Measurements from ENCODE around the gene SRGAP1. TPM values are rescaled to one million over a fixed set of nuclear protein-coding genes. Genes with fewer than 3 reads are reported as not detected.

SRGAP1 gene
- total RNA-seq, 1 experiment from 2014 or later, result 26.8 TPM

DNA sequence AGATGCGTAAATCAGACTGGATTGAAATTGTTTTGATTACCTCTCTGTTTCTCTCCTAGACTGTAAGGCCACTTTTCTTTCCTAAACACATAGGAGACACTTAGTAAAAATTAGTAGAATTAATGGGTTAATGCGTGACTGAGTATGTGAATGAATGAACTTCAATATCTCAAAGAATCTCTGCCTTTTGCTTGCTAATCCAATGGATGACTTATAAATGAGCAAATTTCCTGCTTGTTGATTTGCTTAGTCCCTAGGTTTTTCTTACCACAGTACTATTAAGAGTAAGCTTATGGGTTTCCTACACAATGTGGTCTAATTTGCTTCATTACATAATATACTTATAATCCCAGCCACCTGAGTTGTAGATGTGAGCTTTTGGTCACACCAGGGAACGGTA lies 164.1 kb downstream of the SRGAP1 start:
- in situ Hi-C loops (cut with HindIII; ENCODE audit: low pct_unique_long_range_greater_than_20kb, low sequenced_read_pairs) (no loop called here), intact Hi-C loops (cut with micrococcal nuclease; ENCODE audit: unreplicated experiment) (no loop called here)
- DNase-seq (ENCODE audit: low read depth, low spot score), result no peak
- ChIA-PET CTCF (no interaction called here), POLR2A (no interaction called here)
- TF ChIP-seq CTCF (IDR thresholded peaks at IDR 0.05), result no peak
- TF ChIP-seq SIN3A (IDR thresholded peaks at IDR 0.05; ENCODE audit: borderline replicate concordance, insufficient read depth, low read depth, low read length), result no peak
- no peak for ATAC-seq
- Histone ChIP-seq H3K27me3 (ENCODE audit: control insufficient read depth, insufficient read depth, low read length) (no peaks in the 10 kb centered on the region), H3K9me3 (ENCODE audit: control insufficient read depth, insufficient read depth, low read depth, low read length) (peaks cover 11% of the 10 kb centered on the region; the same call in 1 of the 2 replicates), H3K4me1 (ENCODE audit: control insufficient read depth, insufficient read depth, low read length) (peaks cover 6% of the 10 kb centered on the region; the same call in 1 of the 2 replicates), H3K4me3 (ENCODE audit: low read depth in 2 of 2, low read length in 2 of 2) (no peak overlapping the region), H3K36me3 (ENCODE audit: control insufficient read depth, insufficient read depth, low read length) (no peaks in the 10 kb centered on the region), H3K27ac (ENCODE audit: low read length) (no peak overlapping the region)
- no TSS peak for BruUV-seq (replicated peaks)

- DNase-seq (ENCODE audit: low read depth, low spot score), result no peak
- ChIA-PET CTCF (no interaction called here), POLR2A (no interaction called here)
- peaks cover 6% of the 10 kb centered on the region; the same call in 1 of the 2 replicates for H3K4me1 ChIP-seq (ENCODE audit: control insufficient read depth, insufficient read depth, low read length)
- no peaks in the 10 kb centered on the region for H3K27me3 ChIP-seq (ENCODE audit: control insufficient read depth, insufficient read depth, low read length)
- TF ChIP-seq CTCF (IDR thresholded peaks at IDR 0.05), result no peak
- intact Hi-C loops (cut with micrococcal nuclease; ENCODE audit: unreplicated experiment) (no loop called here), in situ Hi-C loops (cut with HindIII; ENCODE audit: low pct_unique_long_range_greater_than_20kb, low sequenced_read_pairs) (no loop called here)
- peaks cover 11% of the 10 kb centered on the region; the same call in 1 of the 2 replicates for H3K9me3 ChIP-seq (ENCODE audit: control insufficient read depth, insufficient read depth, low read depth, low read length)
- H3K36me3 ChIP-seq (ENCODE audit: control insufficient read depth, insufficient read depth, low read length), result no peaks in the 10 kb centered on the region
- no peak overlapping the region for H3K4me3 ChIP-seq (ENCODE audit: low read depth in 2 of 2, low read length in 2 of 2)
- no peak for ATAC-seq
- BruUV-seq (replicated peaks), result no TSS peak
- peak overlapping the region; percentile 52; the same call in 1 of the 2 replicates for H3K27ac ChIP-seq (ENCODE audit: low read length)
These were observed 165.0 kb downstream of the SRGAP1 start for GRCh38 chr12:64009321-64010068.

- Histone ChIP-seq H3K4me1 (ENCODE audit: control insufficient read depth, insufficient read depth, low read length) (peaks cover 6% of the 10 kb centered on the region; the same call in 1 of the 2 replicates), H3K27ac (ENCODE audit: low read length) (peak overlapping the region; percentile 52), H3K4me3 (ENCODE audit: low read depth in 2 of 2, low read length in 2 of 2) (no peak overlapping the region), H3K9me3 (ENCODE audit: control insufficient read depth, insufficient read depth, low read depth, low read length) (peaks cover 11% of the 10 kb centered on the region; the same call in 1 of the 2 replicates), H3K36me3 (ENCODE audit: control insufficient read depth, insufficient read depth, low read length) (no peaks in the 10 kb centered on the region), H3K27me3 (ENCODE audit: control insufficient read depth, insufficient read depth, low read length) (no peaks in the 10 kb centered on the region)
- ATAC-seq (no peak; the same call in 1 of the 2 replicates), DNase-seq (ENCODE audit: low read depth, low spot score) (peak; percentile 30)
- intact Hi-C loops (cut with micrococcal nuclease; ENCODE audit: unreplicated experiment), result no loop called here
- POLR2A ChIA-PET, result no interaction called here
- no peak for TF ChIP-seq TCF7L2 (IDR thresholded peaks at IDR 0.05; ENCODE audit: low read depth, low read length)
- no peak for TF ChIP-seq REST (IDR thresholded peaks at IDR 0.05; ENCODE audit: insufficient read depth in 1 of 2, low read depth in 2 of 2, low read length in 1 of 2)
- no peak for TF ChIP-seq POLR2AphosphoS5 (IDR thresholded peaks at IDR 0.05; ENCODE audit: low read depth, low read length)
- no peak for TF ChIP-seq CTCF (IDR thresholded peaks at IDR 0.05)
- TF ChIP-seq SIN3A (IDR thresholded peaks at IDR 0.05; ENCODE audit: borderline replicate concordance, insufficient read depth, low read depth, low read length), result no peak
- no TSS peak for BruUV-seq (replicated peaks)
- in situ Hi-C loops (cut with HindIII; ENCODE audit: low pct_unique_long_range_greater_than_20kb, low sequenced_read_pairs), result no loop called here
- CTCF ChIA-PET, result no interaction called here
These were observed 165.7 kb downstream of the SRGAP1 start for GRCh38 chr12:64010069-64010686.
